Pons (tissue), 1 donor: Measurements from ENCODE around the gene LANCL3.

Experiments
- DNase-seq: peaks from one replicate; pipeline ENCODE4 v3.0.0-alpha.2; 2016; ENCODE audit warnings: low spot score

The LANCL3 gene

GRCh38 chrX:37679888-37680287 is 108.4 kb downstream of the LANCL3 start:
- no peak for DNase-seq

- DNase-seq = no peak
Observed at GRCh38 chrX:37684426-37684825, 113.0 kb downstream of the LANCL3 start.

GRCh38 chrX:37684973-37685372 is 113.5 kb downstream of the LANCL3 start:
- DNase-seq = peak; percentile 0

GRCh38 chrX:37685381-37686359 is 114.2 kb downstream of the LANCL3 start, which contains the start of gene XK:
TSS of gene XK (plus strand) at chrX:37685791. CDS start at chrX:37685962, 171 bp downstream.
- peak; percentile 2 for DNase-seq

GRCh38 chrX:37686369-37686995 is 115.0 kb downstream of the LANCL3 start:
- no peak for DNase-seq

GRCh38 chrX:37686996-37687395 is 115.5 kb downstream of the LANCL3 start:
- DNase-seq = no peak

- no peak for DNase-seq
Observed at GRCh38 chrX:37690119-37690518, 118.7 kb downstream of the LANCL3 start.

GRCh38 chrX:37692918-37693317 is 121.5 kb downstream of the LANCL3 start:
- DNase-seq = no peak

- DNase-seq = no peak
Observed at GRCh38 chrX:37697169-37697760, 125.8 kb downstream of the LANCL3 start.

- no peak for DNase-seq
Observed at GRCh38 chrX:37701588-37701987, 130.1 kb downstream of the LANCL3 start.

- DNase-seq = no peak
Observed at GRCh38 chrX:37711991-37712390, 140.5 kb downstream of the LANCL3 start.

- DNase-seq = no peak
Observed at GRCh38 chrX:37712458-37712857, 141.0 kb downstream of the LANCL3 start.

GRCh38 chrX:37714479-37714878 is 143.0 kb downstream of the LANCL3 start:
- DNase-seq = no peak

- no peak for DNase-seq
Observed at GRCh38 chrX:37716602-37717001, 145.1 kb downstream of the LANCL3 start.

- no peak for DNase-seq
Observed at GRCh38 chrX:37717708-37718107, 146.2 kb downstream of the LANCL3 start.

- DNase-seq = peak; percentile 1
Observed at GRCh38 chrX:37722595-37722994, 151.1 kb downstream of the LANCL3 start.

GRCh38 chrX:37726346-37726745 is 154.9 kb downstream of the LANCL3 start:
- no peak for DNase-seq
